Suprapubic skin (tissue), 4 donors: ENCODE results near the gene PAX5. TPM values are rescaled to one million over a fixed set of nuclear protein-coding genes. Genes with fewer than 3 reads are reported as not detected.

Source experiments
- DNase-seq, 2 donors: peaks; one replicate each; pipeline ENCODE4 v3.0.0-alpha.2; 2019; ENCODE audit warnings: low spot score in 2 of 2
- H3K27ac ChIP-seq: fragments of 200-600 bp; sonication (generic); one replicate; pipeline ENCODE4 v1.5.1; 2019
- H3K27me3 ChIP-seq: fragments of 200-600 bp; sonication (generic); one replicate; pipeline ENCODE4 v1.5.1; 2019
- H3K36me3 ChIP-seq: fragments of 200-600 bp; sonication (generic); one replicate; pipeline ENCODE4 v1.5.1; 2019
- H3K4me1 ChIP-seq: fragments of 200-600 bp; sonication (generic); one replicate; pipeline ENCODE4 v1.5.1; 2019
- H3K4me3 ChIP-seq: fragments of 200-600 bp; sonication (generic); one replicate; pipeline ENCODE4 v1.5.1; 2019; ENCODE audit warnings: mild to moderate bottlenecking
- H3K9me3 ChIP-seq: fragments of 200-600 bp; sonication (generic); one replicate; pipeline ENCODE4 v1.5.1; 2019
- EP300 ChIP-seq: sonication (generic); formaldehyde crosslinking; IDR thresholded peaks from one replicate; pipeline ENCODE4 v1.6.1; 2017; ENCODE audit warnings: antibody characterized with exemption
- POLR2A ChIP-seq, 2 donors: fragments of 450-650 bp; IDR thresholded peaks; one replicate each; pipeline ENCODE4 v1.6.1; 2017; ENCODE audit warnings: antibody characterized with exemption in 2 of 2, mild to moderate bottlenecking in 2 of 2, moderate library complexity in 2 of 2
- POLR2AphosphoS5 ChIP-seq, 3 donors: sonication (generic); formaldehyde crosslinking; IDR thresholded peaks; one replicate each; pipeline ENCODE4 v1.6.1; 2017; ENCODE audit warnings: antibody characterized with exemption in 3 of 3
- WGBS: methylation state at CpG from one replicate; pipeline ENCODE4 v1.1.5; 2018; 5-methylcytosine and 5-hydroxymethylcytosine counted together
- total RNA-seq, 4 donors: library from RNA; depleted of rRNA; stranded (reverse); fragments of >200 nt; gene quantifications; one replicate each; pipeline ENCODE4 v1.1.0, GENCODE V29; 2016
- TF ChIP-seq, protein P1 (sequence below), 2 donors: fragments of 200-600 bp in 1 of 2; fragments of 450-650 bp in 1 of 2; sonication (generic) in 1 of 2; IDR thresholded peaks; one replicate each; pipeline ENCODE4 v1.5.1; 2016 to 2019; ENCODE audit warnings: antibody characterized with exemption in 2 of 2, mild to moderate bottlenecking in 1 of 2, moderate library complexity in 1 of 2

The PAX5 gene
- total RNA-seq, 4 donors from 2014 or later: 0.04 TPM; not detected in 3

GRCh38 chr9:37001459-37001858, 32.6 kb downstream of the PAX5 start:
- Histone ChIP-seq H3K9me3 (no peaks in the 10 kb centered on the region), H3K4me1 (peaks cover 6% of the 10 kb centered on the region), H3K4me3 (no peak overlapping the region), H3K27ac (no peak overlapping the region), H3K36me3 (no peaks in the 10 kb centered on the region), H3K27me3 (peaks cover 83% of the 10 kb centered on the region)
- WGBS: 62% methylated on average over 9 of the region's 9 CpGs
- TF ChIP-seq POLR2AphosphoS5 (IDR thresholded peaks at IDR 0.05) (no peak), POLR2A (IDR thresholded peaks at IDR 0.05) (no peak), EP300 (no peak)
- TF ChIP-seq, protein P1, sequence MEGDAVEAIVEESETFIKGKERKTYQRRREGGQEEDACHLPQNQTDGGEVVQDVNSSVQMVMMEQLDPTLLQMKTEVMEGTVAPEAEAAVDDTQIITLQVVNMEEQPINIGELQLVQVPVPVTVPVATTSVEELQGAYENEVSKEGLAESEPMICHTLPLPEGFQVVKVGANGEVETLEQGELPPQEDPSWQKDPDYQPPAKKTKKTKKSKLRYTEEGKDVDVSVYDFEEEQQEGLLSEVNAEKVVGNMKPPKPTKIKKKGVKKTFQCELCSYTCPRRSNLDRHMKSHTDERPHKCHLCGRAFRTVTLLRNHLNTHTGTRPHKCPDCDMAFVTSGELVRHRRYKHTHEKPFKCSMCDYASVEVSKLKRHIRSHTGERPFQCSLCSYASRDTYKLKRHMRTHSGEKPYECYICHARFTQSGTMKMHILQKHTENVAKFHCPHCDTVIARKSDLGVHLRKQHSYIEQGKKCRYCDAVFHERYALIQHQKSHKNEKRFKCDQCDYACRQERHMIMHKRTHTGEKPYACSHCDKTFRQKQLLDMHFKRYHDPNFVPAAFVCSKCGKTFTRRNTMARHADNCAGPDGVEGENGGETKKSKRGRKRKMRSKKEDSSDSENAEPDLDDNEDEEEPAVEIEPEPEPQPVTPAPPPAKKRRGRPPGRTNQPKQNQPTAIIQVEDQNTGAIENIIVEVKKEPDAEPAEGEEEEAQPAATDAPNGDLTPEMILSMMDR (IDR thresholded peaks at IDR 0.05): no peak
- DNase-seq: no peak

DNA sequence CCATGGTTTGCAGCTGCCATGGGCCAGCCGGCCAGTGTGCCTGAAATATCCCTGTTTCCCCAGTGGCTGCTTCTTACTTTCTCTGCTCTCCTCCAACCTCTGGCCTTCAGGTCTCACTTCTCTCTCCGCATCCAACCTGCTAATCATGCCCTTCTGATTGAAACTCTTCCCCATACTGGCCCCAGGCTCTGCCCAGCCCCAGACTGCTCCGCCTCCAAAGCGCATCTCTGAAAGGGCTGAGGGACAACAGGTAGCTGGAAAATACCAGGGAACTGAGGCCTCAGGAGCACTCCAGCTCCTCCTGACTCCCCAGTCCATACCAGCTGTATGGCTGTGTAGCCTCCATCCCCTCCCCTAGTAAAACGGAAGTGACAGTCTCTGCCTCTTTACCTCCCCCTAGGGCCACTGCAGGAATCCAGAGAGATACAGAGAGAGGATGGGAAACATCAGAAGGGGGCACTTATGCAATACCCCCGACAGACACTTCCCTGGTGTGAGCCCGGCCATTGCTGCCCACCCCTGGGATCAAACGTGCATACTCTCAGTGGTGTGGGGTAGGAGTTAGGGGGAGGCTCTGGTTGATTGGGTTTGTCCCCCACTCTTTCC, 34.2 kb downstream of the PAX5 start:
- Histone ChIP-seq H3K4me1 (peaks cover 6% of the 10 kb centered on the region), H3K27ac (no peak overlapping the region), H3K27me3 (peaks cover 83% of the 10 kb centered on the region), H3K36me3 (no peaks in the 10 kb centered on the region), H3K4me3 (no peak overlapping the region), H3K9me3 (no peaks in the 10 kb centered on the region)
- DNase-seq: no peak
- no peak for TF ChIP-seq EP300
- TF ChIP-seq POLR2A (IDR thresholded peaks at IDR 0.05): no peak
- TF ChIP-seq, protein P1 (IDR thresholded peaks at IDR 0.05): no peak
- no peak for TF ChIP-seq POLR2AphosphoS5 (IDR thresholded peaks at IDR 0.05)
- WGBS: 55% methylated on average over 8 of the region's 8 CpGs

GRCh38 chr9:36997414-36997813, 36.7 kb downstream of the PAX5 start:
- Histone ChIP-seq H3K4me1 (peaks cover 2% of the 10 kb centered on the region), H3K9me3 (no peaks in the 10 kb centered on the region), H3K4me3 (no peak overlapping the region), H3K27me3 (peaks cover 72% of the 10 kb centered on the region), H3K36me3 (no peaks in the 10 kb centered on the region), H3K27ac (no peak overlapping the region)
- 90% methylated on average over 6 of the region's 12 CpGs for WGBS
- TF ChIP-seq EP300: no peak
- TF ChIP-seq, protein P1 (IDR thresholded peaks at IDR 0.05): no peak
- TF ChIP-seq POLR2AphosphoS5 (IDR thresholded peaks at IDR 0.05): no peak
- no peak for TF ChIP-seq POLR2A (IDR thresholded peaks at IDR 0.05)
- DNase-seq: no peak

DNA sequence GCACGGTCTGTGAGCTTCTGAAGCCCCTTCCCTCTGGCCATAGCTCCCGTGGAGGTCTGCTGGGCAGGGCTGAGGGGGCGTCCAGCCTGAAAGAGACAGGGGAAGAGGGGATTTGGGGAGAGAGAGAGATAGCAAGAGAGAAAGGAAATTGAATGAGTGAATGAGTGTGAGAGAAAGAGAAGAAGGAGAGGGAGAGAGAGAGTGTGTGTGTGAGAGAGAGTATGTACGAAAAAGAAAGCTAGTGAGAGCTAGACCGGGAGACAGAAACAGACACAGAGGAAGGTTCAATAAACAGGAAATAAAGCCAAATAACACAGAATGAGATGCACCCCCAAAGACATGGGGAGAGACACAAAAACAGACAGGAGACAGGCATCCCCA, 37.4 kb downstream of the PAX5 start:
- H3K4me3 ChIP-seq: no peak overlapping the region
- no peak for TF ChIP-seq POLR2A (IDR thresholded peaks at IDR 0.05)
- H3K9me3 ChIP-seq: peaks cover under 1% of the 10 kb centered on the region
- peaks cover 72% of the 10 kb centered on the region for H3K27me3 ChIP-seq
- H3K27ac ChIP-seq: no peak overlapping the region
- 81% methylated on average over 5 of the region's 5 CpGs for WGBS
- no peak for DNase-seq
- no peaks in the 10 kb centered on the region for H3K36me3 ChIP-seq
- H3K4me1 ChIP-seq: no peaks in the 10 kb centered on the region

- 37% methylated on average over 15 of the region's 16 CpGs for WGBS
- Histone ChIP-seq H3K27me3 (peaks cover 73% of the 10 kb centered on the region), H3K4me3 (no peak overlapping the region), H3K36me3 (no peaks in the 10 kb centered on the region), H3K9me3 (peaks cover 6% of the 10 kb centered on the region), H3K4me1 (no peaks in the 10 kb centered on the region), H3K27ac (no peak overlapping the region)
- no peak for DNase-seq
- TF ChIP-seq, protein P1 (IDR thresholded peaks at IDR 0.05): no peak
- no peak for TF ChIP-seq POLR2A (IDR thresholded peaks at IDR 0.05)
- no peak for TF ChIP-seq POLR2AphosphoS5 (IDR thresholded peaks at IDR 0.05)
- no peak for TF ChIP-seq EP300
These were observed 38.0 kb downstream of the PAX5 start for GRCh38 chr9:36995927-36996705.
